GM18508 (cell line): ENCODE data around the gene AGAP1.

Experiments
- ATAC-seq: cut with Tn5 transposase; IDR thresholded peaks from one replicate; pipeline ENCODE4 v1.9.1; 2021; ENCODE audit warnings: moderate number of reproducible peaks; ENCODE audit not compliant: insufficient read depth, unreplicated experiment

The AGAP1 gene

GRCh38 chr2:235527806-235528469, 34.1 kb downstream of the AGAP1 start:
- ATAC-seq: no peak

GRCh38 chr2:235529621-235530020, 35.8 kb downstream of the AGAP1 start:
- ATAC-seq: no peak

GRCh38 chr2:235530735-235531134, 36.9 kb downstream of the AGAP1 start:
- no peak for ATAC-seq

GRCh38 chr2:235532307-235532706, 38.5 kb downstream of the AGAP1 start:
- no peak for ATAC-seq

- ATAC-seq: no peak
Observed at GRCh38 chr2:235533198-235533597, 39.4 kb downstream of the AGAP1 start.

GRCh38 chr2:235533616-235534385, 40.0 kb downstream of the AGAP1 start:
- ATAC-seq: no peak

- ATAC-seq: no peak
Observed at GRCh38 chr2:235534678-235535422, 41.0 kb downstream of the AGAP1 start.

- ATAC-seq: no peak
Observed at GRCh38 chr2:235535423-235536130, 41.7 kb downstream of the AGAP1 start.

- no peak for ATAC-seq
Observed at GRCh38 chr2:235536711-235537110, 42.9 kb downstream of the AGAP1 start.

- no peak for ATAC-seq
Observed at GRCh38 chr2:235537186-235537585, 43.3 kb downstream of the AGAP1 start.

GRCh38 chr2:235537587-235537986, 43.7 kb downstream of the AGAP1 start:
- no peak for ATAC-seq

- ATAC-seq: no peak
Observed at GRCh38 chr2:235538144-235538639, 44.3 kb downstream of the AGAP1 start.

- ATAC-seq: no peak
Observed at GRCh38 chr2:235538981-235539380, 45.1 kb downstream of the AGAP1 start.

- no peak for ATAC-seq
Observed at GRCh38 chr2:235539773-235540172, 45.9 kb downstream of the AGAP1 start.

GRCh38 chr2:235541016-235541415, 47.2 kb downstream of the AGAP1 start:
- ATAC-seq: no peak

- ATAC-seq: no peak
Observed at GRCh38 chr2:235541838-235542549, 48.2 kb downstream of the AGAP1 start.

- ATAC-seq: no peak
Observed at GRCh38 chr2:235542733-235543127, 48.9 kb downstream of the AGAP1 start.

GRCh38 chr2:235543128-235543750, 49.4 kb downstream of the AGAP1 start:
- no peak for ATAC-seq
